GM23338 (cell line): Measurements from ENCODE around the gene MAP3K15.

Experiments used
- CREB1 ChIP-seq: fragments of 250-450 bp; sonication (Bioruptor Pico); IDR thresholded peaks from 2 replicates; pipeline ENCODE4 v1.5.0; 2020; ENCODE audit warnings: low read depth, mild to moderate bottlenecking, moderate library complexity
- ETS1 ChIP-seq: IDR thresholded peaks from 2 replicates; pipeline ENCODE4 v1.6.1; 2016; ENCODE audit warnings: antibody characterized with exemption
- EZH2 ChIP-seq: fragments of 200-600 bp; sonication (generic); IDR thresholded peaks from one replicate; pipeline ENCODE4 v1.8.0; 2017; ENCODE audit warnings: antibody characterized with exemption, mild to moderate bottlenecking, low read depth; ENCODE audit not compliant: unreplicated experiment
- EZH2phosphoT487 ChIP-seq: fragments of 200-600 bp; sonication (generic); IDR thresholded peaks from one replicate; pipeline ENCODE4 v1.8.1; 2018; ENCODE audit warnings: antibody characterized with exemption; ENCODE audit not compliant: unreplicated experiment
- JUNB ChIP-seq: IDR thresholded peaks from one replicate; pipeline ENCODE4 v1.6.1; 2016; ENCODE audit warnings: antibody characterized with exemption; ENCODE audit not compliant: unreplicated experiment
- NANOG ChIP-seq: IDR thresholded peaks from 2 replicates; pipeline ENCODE4 v1.6.1; 2016; ENCODE audit warnings: antibody characterized with exemption, borderline replicate concordance
- POLR2AphosphoS5 ChIP-seq: IDR thresholded peaks from 2 replicates; pipeline ENCODE4 v1.6.1; 2016; ENCODE audit warnings: antibody characterized with exemption, low read depth
- ZNF114 ChIP-seq: fragments of 250-450 bp; sonication (Bioruptor Pico); IDR thresholded peaks from 2 replicates; pipeline ENCODE4 v1.5.0; 2020; ENCODE audit warnings: mild to moderate bottlenecking, moderate library complexity
- TF ChIP-seq, protein P1 (sequence below), 2 experiments: fragments of 200-600 bp in 1 of 2; sonication (generic) in 1 of 2; conservative IDR thresholded peaks; 2 replicates each; pipeline versions ENCODE4 v1.5.1 to v1.6.1; 2016 to 2017; ENCODE audit warnings: antibody characterized with exemption in 2 of 2, low read depth in 2 of 2, mild to moderate bottlenecking in 2 of 2, moderate library complexity in 1 of 2
- TF ChIP-seq, protein P2 (sequence below): IDR thresholded peaks from one replicate; pipeline ENCODE4 v1.6.1; 2018; ENCODE audit warnings: antibody characterized with exemption; ENCODE audit not compliant: unreplicated experiment

- TF ChIP-seq, protein P1, sequence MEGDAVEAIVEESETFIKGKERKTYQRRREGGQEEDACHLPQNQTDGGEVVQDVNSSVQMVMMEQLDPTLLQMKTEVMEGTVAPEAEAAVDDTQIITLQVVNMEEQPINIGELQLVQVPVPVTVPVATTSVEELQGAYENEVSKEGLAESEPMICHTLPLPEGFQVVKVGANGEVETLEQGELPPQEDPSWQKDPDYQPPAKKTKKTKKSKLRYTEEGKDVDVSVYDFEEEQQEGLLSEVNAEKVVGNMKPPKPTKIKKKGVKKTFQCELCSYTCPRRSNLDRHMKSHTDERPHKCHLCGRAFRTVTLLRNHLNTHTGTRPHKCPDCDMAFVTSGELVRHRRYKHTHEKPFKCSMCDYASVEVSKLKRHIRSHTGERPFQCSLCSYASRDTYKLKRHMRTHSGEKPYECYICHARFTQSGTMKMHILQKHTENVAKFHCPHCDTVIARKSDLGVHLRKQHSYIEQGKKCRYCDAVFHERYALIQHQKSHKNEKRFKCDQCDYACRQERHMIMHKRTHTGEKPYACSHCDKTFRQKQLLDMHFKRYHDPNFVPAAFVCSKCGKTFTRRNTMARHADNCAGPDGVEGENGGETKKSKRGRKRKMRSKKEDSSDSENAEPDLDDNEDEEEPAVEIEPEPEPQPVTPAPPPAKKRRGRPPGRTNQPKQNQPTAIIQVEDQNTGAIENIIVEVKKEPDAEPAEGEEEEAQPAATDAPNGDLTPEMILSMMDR (conservative IDR thresholded peaks at IDR 0.05; ENCODE audit: low read depth in 2 of 2): no peak
- TF ChIP-seq POLR2AphosphoS5 (no peak), EZH2 (no peak), CREB1 (CRISPR knock-in tag) (no peak), ETS1 (no peak), NANOG (no peak), EZH2phosphoT487 (no peak), JUNB (no peak), ZNF114 (CRISPR knock-in tag) (no peak)
- TF ChIP-seq, protein P2, sequence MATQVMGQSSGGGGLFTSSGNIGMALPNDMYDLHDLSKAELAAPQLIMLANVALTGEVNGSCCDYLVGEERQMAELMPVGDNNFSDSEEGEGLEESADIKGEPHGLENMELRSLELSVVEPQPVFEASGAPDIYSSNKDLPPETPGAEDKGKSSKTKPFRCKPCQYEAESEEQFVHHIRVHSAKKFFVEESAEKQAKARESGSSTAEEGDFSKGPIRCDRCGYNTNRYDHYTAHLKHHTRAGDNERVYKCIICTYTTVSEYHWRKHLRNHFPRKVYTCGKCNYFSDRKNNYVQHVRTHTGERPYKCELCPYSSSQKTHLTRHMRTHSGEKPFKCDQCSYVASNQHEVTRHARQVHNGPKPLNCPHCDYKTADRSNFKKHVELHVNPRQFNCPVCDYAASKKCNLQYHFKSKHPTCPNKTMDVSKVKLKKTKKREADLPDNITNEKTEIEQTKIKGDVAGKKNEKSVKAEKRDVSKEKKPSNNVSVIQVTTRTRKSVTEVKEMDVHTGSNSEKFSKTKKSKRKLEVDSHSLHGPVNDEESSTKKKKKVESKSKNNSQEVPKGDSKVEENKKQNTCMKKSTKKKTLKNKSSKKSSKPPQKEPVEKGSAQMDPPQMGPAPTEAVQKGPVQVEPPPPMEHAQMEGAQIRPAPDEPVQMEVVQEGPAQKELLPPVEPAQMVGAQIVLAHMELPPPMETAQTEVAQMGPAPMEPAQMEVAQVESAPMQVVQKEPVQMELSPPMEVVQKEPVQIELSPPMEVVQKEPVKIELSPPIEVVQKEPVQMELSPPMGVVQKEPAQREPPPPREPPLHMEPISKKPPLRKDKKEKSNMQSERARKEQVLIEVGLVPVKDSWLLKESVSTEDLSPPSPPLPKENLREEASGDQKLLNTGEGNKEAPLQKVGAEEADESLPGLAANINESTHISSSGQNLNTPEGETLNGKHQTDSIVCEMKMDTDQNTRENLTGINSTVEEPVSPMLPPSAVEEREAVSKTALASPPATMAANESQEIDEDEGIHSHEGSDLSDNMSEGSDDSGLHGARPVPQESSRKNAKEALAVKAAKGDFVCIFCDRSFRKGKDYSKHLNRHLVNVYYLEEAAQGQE: no peak
Observed at GRCh38 chrX:19377799-19378198, 137.5 kb downstream of the MAP3K15 start.
